Keratinocyte (primary cell): ENCODE measurements around the gene ITGB3. TPM values are rescaled to one million over a fixed set of nuclear protein-coding genes. Genes with fewer than 3 reads are reported as not detected.

Source experiments
- DNase-seq: peaks from one replicate; pipeline ENCODE4 v3.0.0-alpha.2; 2011; ENCODE audit warnings: low read depth, missing footprints, low spot score
- FAIRE-seq: peaks from 2 replicates; lab custom pipeline; 2011; peaks lifted over from hg19 to GRCh38; lab: Jason Lieb, UNC
- H2AFZ ChIP-seq: 2 replicates; pipeline ENCODE4 v1.6.0; 2012; ENCODE audit warnings: low read length, control low read depth, inconsistent platforms; ENCODE audit not compliant: control insufficient read depth
- H3K27ac ChIP-seq: 2 replicates; pipeline ENCODE4 v1.5.1; 2011; ENCODE audit warnings: low read length; ENCODE audit not compliant: control insufficient read depth, insufficient read depth
- H3K27me3 ChIP-seq: 3 replicates; pipeline ENCODE4 v1.6.0; 2011; ENCODE audit warnings: low read length; ENCODE audit not compliant: control insufficient read depth, insufficient read depth; ENCODE audit errors: extremely low read depth
- H3K36me3 ChIP-seq, 2 experiments: 2 replicates in 1 of 2; 3 replicates in 1 of 2; pipeline ENCODE4 v1.5.1; 2011; ENCODE audit warnings: low read length in 2 of 2, mild to moderate bottlenecking in 1 of 2; ENCODE audit not compliant: control insufficient read depth in 2 of 2, insufficient read depth in 2 of 2; ENCODE audit errors: extremely low read depth in 1 of 2
- H3K4me1 ChIP-seq: 3 replicates; pipeline ENCODE4 v1.5.1; 2011; ENCODE audit warnings: low read length; ENCODE audit not compliant: control insufficient read depth, insufficient read depth; ENCODE audit errors: extremely low read depth
- H3K4me2 ChIP-seq: 3 replicates; pipeline ENCODE4 v1.6.0; 2011; ENCODE audit warnings: low read depth, low read length; ENCODE audit not compliant: control insufficient read depth, insufficient read depth; ENCODE audit errors: extremely low read depth
- H3K4me3 ChIP-seq, 3 experiments: fragments of 200-600 bp in 1 of 3; sonication (generic) in 1 of 3; 2 replicates in 2 of 3; 3 replicates in 1 of 3; pipeline ENCODE4 v1.5.1; 2011 to 2016; ENCODE audit warnings: low read length in 3 of 3, mild to moderate bottlenecking in 3 of 3, control low read depth in 2 of 3, inconsistent platforms in 1 of 3, low read depth in 1 of 3, mixed read lengths in 1 of 3, mixed run types in 1 of 3, moderate library complexity in 1 of 3; ENCODE audit not compliant: control insufficient read depth in 2 of 3, insufficient read depth in 2 of 3; ENCODE audit errors: extremely low read depth in 1 of 3
- H3K79me2 ChIP-seq: 2 replicates; pipeline ENCODE4 v1.6.0; 2012; ENCODE audit warnings: low read length; ENCODE audit not compliant: control insufficient read depth, insufficient read depth
- H3K9ac ChIP-seq: 3 replicates; pipeline ENCODE4 v1.6.0; 2011; ENCODE audit warnings: low read length; ENCODE audit not compliant: control insufficient read depth, insufficient read depth; ENCODE audit errors: extremely low read depth
- H3K9me1 ChIP-seq: 3 replicates; pipeline ENCODE4 v1.6.0; 2011; ENCODE audit warnings: low read length; ENCODE audit not compliant: control insufficient read depth, insufficient read depth; ENCODE audit errors: extremely low read depth
- H3K9me3 ChIP-seq: 2 replicates; pipeline ENCODE4 v1.5.1; 2012; ENCODE audit warnings: low read depth, low read length; ENCODE audit not compliant: control insufficient read depth
- H4K20me1 ChIP-seq: 3 replicates; pipeline ENCODE4 v1.6.0; 2011; ENCODE audit warnings: low read length; ENCODE audit not compliant: control insufficient read depth, insufficient read depth; ENCODE audit errors: extremely low read depth
- CTCF ChIP-seq, 3 experiments: IDR thresholded peaks in 1 of 3; conservative IDR thresholded peaks in 1 of 3; optimal IDR thresholded peaks in 1 of 3; 2 replicates in 2 of 3; 3 replicates in 1 of 3; pipeline versions ENCODE3 to v1.5.1; 2011; ENCODE audit warnings: low read length in 3 of 3, mild to moderate bottlenecking in 3 of 3, moderate library complexity in 2 of 3, control low read depth in 1 of 3, inconsistent platforms in 1 of 3; ENCODE audit not compliant: insufficient read depth in 2 of 3; ENCODE audit errors: extremely low read depth in 1 of 3
- EZH2 ChIP-seq: IDR thresholded peaks from one replicate; pipeline ENCODE4 v1.6.1; 2012; ENCODE audit warnings: inconsistent platforms, mild to moderate bottlenecking, low read length, moderate library complexity
- dilution Hi-C: fragments of 300-500 bp; cut with MboI; formaldehyde crosslinking; loops from one replicate; pipeline ENCODE4 v1.7.0; 2020; ENCODE audit warnings: low sequenced_read_pairs; ENCODE audit not compliant: extremely low pct_ligation_motif_present
- polyA plus RNA-seq, 5 experiments: library from polyadenylated mRNA; depleted of rRNA in 3 of 5; stranded (reverse) in 3 of 5; stranded (forward) in 1 of 5; unstranded in 1 of 5; fragments of >200 nt; gene quantifications; 1 replicate in 1 of 5; 2 replicates in 3 of 5; 3 replicates in 1 of 5; pipeline versions ENCODE4 v1.2.1 to v1.2.3, GENCODE V29; 2011 to 2012; ENCODE audit warnings: missing spikeins in 2 of 5, low read depth in 1 of 5, low replicate concordance in 1 of 5

The ITGB3 gene
- polyA plus RNA-seq, 1 donor (not counting 4 experiments of a cell fraction or from before 2014, with no cell fraction given): not detected

GRCh38 chr17:47297661-47298400 lies 44.2 kb downstream of the ITGB3 start:
- H3K79me2 ChIP-seq: no peaks in the 10 kb centered on the region
- dilution Hi-C loops: no loop called here
- H3K4me2 ChIP-seq: no peak overlapping the region
- no peaks in the 10 kb centered on the region for H3K36me3 ChIP-seq
- H3K27me3 ChIP-seq: peaks cover 43% of the 10 kb centered on the region
- TF ChIP-seq EZH2 (no peak), CTCF (optimal IDR thresholded peaks at IDR 0.05 in 1 of 3, IDR thresholded peaks at IDR 0.05 in 1 of 3, conservative IDR thresholded peaks at IDR 0.05 in 1 of 3; ENCODE audit: extremely low read depth in 1 of 3, insufficient read depth in 2 of 3, low read length in 3 of 3) (no peak)
- H3K9me3 ChIP-seq: peaks cover 9% of the 10 kb centered on the region
- no peak overlapping the region for H3K9ac ChIP-seq
- no peaks in the 10 kb centered on the region for H3K9me1 ChIP-seq
- no peak overlapping the region for H2AFZ ChIP-seq
- FAIRE-seq (no peak), DNase-seq (no peak)
- H3K27ac ChIP-seq: no peak overlapping the region
- H3K4me1 ChIP-seq: no peaks in the 10 kb centered on the region
- no peak overlapping the region for H3K4me3 ChIP-seq
- no peaks in the 10 kb centered on the region for H4K20me1 ChIP-seq

- no peak for TF ChIP-seq CTCF (optimal IDR thresholded peaks at IDR 0.05 in 1 of 3, IDR thresholded peaks at IDR 0.05 in 1 of 3, conservative IDR thresholded peaks at IDR 0.05 in 1 of 3; ENCODE audit: extremely low read depth in 1 of 3, insufficient read depth in 2 of 3, low read length in 3 of 3)
- TF ChIP-seq EZH2: no peak
- Histone ChIP-seq H3K9me3 (peaks cover 9% of the 10 kb centered on the region), H3K27me3 (peaks cover 43% of the 10 kb centered on the region), H3K79me2 (no peaks in the 10 kb centered on the region), H3K9me1 (no peaks in the 10 kb centered on the region), H3K9ac (no peak overlapping the region), H3K4me1 (no peaks in the 10 kb centered on the region), H4K20me1 (no peaks in the 10 kb centered on the region), H3K4me2 (no peak overlapping the region), H3K4me3 (no peak overlapping the region), H3K27ac (no peak overlapping the region), H3K36me3 (no peaks in the 10 kb centered on the region), H2AFZ (no peak overlapping the region)
- DNase-seq: no peak
- no peak for FAIRE-seq
- dilution Hi-C loops: no loop called here
These were observed 45.1 kb downstream of the ITGB3 start for GRCh38 chr17:47298712-47299111.
